Astrocyte (in vitro differentiated cells and primary cell): ENCODE measurements around the gene GPC3.

Source experiments
- EZH2 ChIP-seq: IDR thresholded peaks from 2 replicates; pipeline ENCODE4 v1.6.1; 2012; ENCODE audit warnings: mild to moderate bottlenecking, low read length, inconsistent platforms; ENCODE audit not compliant: insufficient read depth
- TF ChIP-seq, protein P1 (sequence below): IDR thresholded peaks from 2 replicates; pipeline ENCODE4 v1.5.1; 2011; ENCODE audit warnings: low read depth, mild to moderate bottlenecking, inconsistent platforms, low read length, moderate library complexity; ENCODE audit not compliant: insufficient read depth

GRCh38 chrX:133640161-133641015, 345.0 kb downstream of the GPC3 start:
- TF ChIP-seq, protein P1, sequence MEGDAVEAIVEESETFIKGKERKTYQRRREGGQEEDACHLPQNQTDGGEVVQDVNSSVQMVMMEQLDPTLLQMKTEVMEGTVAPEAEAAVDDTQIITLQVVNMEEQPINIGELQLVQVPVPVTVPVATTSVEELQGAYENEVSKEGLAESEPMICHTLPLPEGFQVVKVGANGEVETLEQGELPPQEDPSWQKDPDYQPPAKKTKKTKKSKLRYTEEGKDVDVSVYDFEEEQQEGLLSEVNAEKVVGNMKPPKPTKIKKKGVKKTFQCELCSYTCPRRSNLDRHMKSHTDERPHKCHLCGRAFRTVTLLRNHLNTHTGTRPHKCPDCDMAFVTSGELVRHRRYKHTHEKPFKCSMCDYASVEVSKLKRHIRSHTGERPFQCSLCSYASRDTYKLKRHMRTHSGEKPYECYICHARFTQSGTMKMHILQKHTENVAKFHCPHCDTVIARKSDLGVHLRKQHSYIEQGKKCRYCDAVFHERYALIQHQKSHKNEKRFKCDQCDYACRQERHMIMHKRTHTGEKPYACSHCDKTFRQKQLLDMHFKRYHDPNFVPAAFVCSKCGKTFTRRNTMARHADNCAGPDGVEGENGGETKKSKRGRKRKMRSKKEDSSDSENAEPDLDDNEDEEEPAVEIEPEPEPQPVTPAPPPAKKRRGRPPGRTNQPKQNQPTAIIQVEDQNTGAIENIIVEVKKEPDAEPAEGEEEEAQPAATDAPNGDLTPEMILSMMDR, result no peak
- TF ChIP-seq EZH2, result no peak
